ENCODE data around the gene NDUFB8.

GRCh38 chr10:100528921-100529474 lies 673 bp downstream of the NDUFB8 start:
- TF ChIP-seq ZNF24 (IDR thresholded peaks at IDR 0.05) (no peak), MXI1 (IDR thresholded peaks at IDR 0.05; ENCODE audit: low read depth, low read length) (no peak), GABPA (IDR thresholded peaks at IDR 0.05; ENCODE audit: low read depth) (no peak), POLR2A (IDR thresholded peaks at IDR 0.05; ENCODE audit: low read depth, low read length) (no peak), BMI1 (IDR thresholded peaks at IDR 0.05; ENCODE audit: borderline replicate concordance) (no peak), CTCF (IDR thresholded peaks at IDR 0.05 in 2 of 3, conservative IDR thresholded peaks at IDR 0.05 in 1 of 3; ENCODE audit: control insufficient read depth in 2 of 3, extremely low read depth in 1 of 3, insufficient read depth in 1 of 3, low read depth in 3 of 3, low read length in 3 of 3) (no peak), POLR2AphosphoS5 (IDR thresholded peaks at IDR 0.05; ENCODE audit: low read length) (0 out of 2 replicates have a peak, but pooled peaks have one; percentile 3), RELA (IDR thresholded peaks at IDR 0.05; ENCODE audit: borderline replicate concordance, partially characterized antibody) (no peak), NR2C1 (IDR thresholded peaks at IDR 0.05) (no peak), MLLT1 (IDR thresholded peaks at IDR 0.05) (no peak)

All from GM12878 (cell line).